Muscle layer of duodenum (tissue), 2 donors: ENCODE results near the gene GK.
"Not testable (repeated sequence)": the region's sequence is repeated elsewhere in the genome, so short reads cannot be mapped to it uniquely, and the experiment has no call there.

Source experiments
- H3K27ac ChIP-seq: one replicate; pipeline ENCODE4 v1.7.0; 2013; ENCODE audit warnings: mild to moderate bottlenecking, low read length
- H3K27me3 ChIP-seq: one replicate; pipeline ENCODE4 v1.7.0; 2013; ENCODE audit warnings: low read depth, mild to moderate bottlenecking, control low read depth, low read length
- H3K36me3 ChIP-seq, 2 donors: one replicate each; pipeline ENCODE4 v1.7.0; 2013; ENCODE audit warnings: low read length in 2 of 2, control low read depth in 1 of 2, mild to moderate bottlenecking in 1 of 2; ENCODE audit not compliant: insufficient read depth in 2 of 2, control insufficient read depth in 1 of 2
- H3K4me1 ChIP-seq, 2 donors: one replicate each; pipeline ENCODE4 v1.7.0; 2013; ENCODE audit warnings: low read length in 2 of 2, mild to moderate bottlenecking in 2 of 2, control low read depth in 1 of 2, moderate library complexity in 1 of 2; ENCODE audit not compliant: insufficient read depth in 2 of 2, control insufficient read depth in 1 of 2
- H3K4me3 ChIP-seq, 2 donors: one replicate each; pipeline ENCODE4 v1.7.0; 2013; ENCODE audit warnings: low read length in 2 of 2, low read depth in 1 of 2, mild to moderate bottlenecking in 1 of 2
- H3K9me3 ChIP-seq, 2 donors: one replicate each; pipeline ENCODE4 v1.7.0; 2013; ENCODE audit warnings: low read length in 2 of 2, control low read depth in 1 of 2, mild to moderate bottlenecking in 1 of 2; ENCODE audit not compliant: control insufficient read depth in 1 of 2
- donor health status: healthy.

Gene GK

DNA sequence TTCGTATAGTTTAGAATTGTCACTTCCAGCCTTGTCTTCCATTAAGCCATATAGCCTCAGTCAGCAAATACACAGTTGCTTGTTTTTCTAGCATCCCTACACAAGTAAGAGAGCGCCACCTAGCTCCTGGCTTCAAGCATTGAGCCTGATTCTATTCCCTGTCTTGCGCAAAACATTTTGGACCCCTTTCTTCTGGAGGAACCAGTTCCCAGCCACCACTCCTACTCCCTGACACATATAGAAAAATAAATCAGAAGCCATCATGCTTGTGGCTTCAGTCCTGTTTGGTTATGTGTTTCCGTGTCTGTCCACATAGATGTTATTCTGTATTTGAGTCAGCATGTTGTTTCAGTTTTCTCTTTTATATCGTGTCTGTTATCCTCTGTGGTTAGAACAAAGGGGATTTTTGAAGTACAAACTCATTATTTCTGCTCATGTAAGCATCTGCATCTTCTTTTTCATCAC lies 59.9 kb downstream of the GK start:
- Histone ChIP-seq H3K27ac (no peak overlapping the region), H3K27me3 (no peaks in the 10 kb centered on the region), H3K36me3 (peaks cover 0 to 4% of the 10 kb centered on the region in 2 donors), H3K4me3 (no peak overlapping the region), H3K9me3 (no peaks in the 10 kb centered on the region), H3K4me1 (no peaks in the 10 kb centered on the region)

DNA sequence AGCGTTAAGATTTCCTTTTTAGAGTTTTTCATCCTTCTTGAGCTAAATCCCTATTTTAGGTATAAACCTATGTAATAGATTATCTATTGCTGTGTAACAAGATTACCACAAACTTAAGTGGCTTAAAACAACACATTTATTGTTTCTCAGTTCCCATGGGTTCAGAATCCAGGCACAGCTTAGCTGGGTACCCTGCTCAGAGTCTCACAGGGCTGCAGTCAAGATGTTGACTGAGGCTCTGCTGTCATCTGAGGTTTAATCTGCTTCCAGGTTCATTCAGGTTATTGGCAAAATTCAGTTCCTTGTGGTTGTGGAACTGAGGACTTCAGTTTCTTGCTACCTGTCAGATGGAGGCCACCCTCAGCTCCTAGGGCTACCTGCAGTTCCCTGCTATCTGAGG lies 60.9 kb downstream of the GK start:
- no peak overlapping the region for H3K27ac ChIP-seq
- H3K4me3 ChIP-seq = no peak overlapping the region
- no peaks in the 10 kb centered on the region for H3K9me3 ChIP-seq
- no peaks in the 10 kb centered on the region for H3K4me1 ChIP-seq
- H3K27me3 ChIP-seq = no peaks in the 10 kb centered on the region
- peaks cover 0 to 4% of the 10 kb centered on the region in 2 donors for H3K36me3 ChIP-seq

DNA sequence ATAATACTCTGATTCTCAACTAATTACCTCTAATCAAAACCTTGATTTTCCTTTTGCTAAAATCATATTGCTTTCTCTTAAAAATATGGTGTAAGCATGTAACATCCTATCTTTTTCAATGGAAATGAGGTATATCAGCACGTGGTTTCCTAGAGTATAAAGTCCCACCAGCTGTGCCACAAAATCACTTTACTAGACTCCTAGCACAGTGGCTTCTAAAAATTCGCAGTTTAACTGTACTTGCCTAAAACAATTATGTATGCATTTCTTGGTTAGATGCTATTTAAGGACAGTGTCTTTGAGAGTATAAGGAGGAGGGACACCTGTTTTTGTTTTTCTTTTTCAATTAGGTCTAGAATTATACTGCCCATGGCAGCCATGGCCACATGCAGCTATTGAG lies 62.8 kb downstream of the GK start:
- H3K4me1 ChIP-seq = no peaks in the 10 kb centered on the region
- H3K27me3 ChIP-seq = no peaks in the 10 kb centered on the region
- H3K9me3 ChIP-seq = no peaks in the 10 kb centered on the region
- no peak overlapping the region for H3K4me3 ChIP-seq
- no peak overlapping the region for H3K27ac ChIP-seq
- peaks cover 0 to 3% of the 10 kb centered on the region in 2 donors for H3K36me3 ChIP-seq

DNA sequence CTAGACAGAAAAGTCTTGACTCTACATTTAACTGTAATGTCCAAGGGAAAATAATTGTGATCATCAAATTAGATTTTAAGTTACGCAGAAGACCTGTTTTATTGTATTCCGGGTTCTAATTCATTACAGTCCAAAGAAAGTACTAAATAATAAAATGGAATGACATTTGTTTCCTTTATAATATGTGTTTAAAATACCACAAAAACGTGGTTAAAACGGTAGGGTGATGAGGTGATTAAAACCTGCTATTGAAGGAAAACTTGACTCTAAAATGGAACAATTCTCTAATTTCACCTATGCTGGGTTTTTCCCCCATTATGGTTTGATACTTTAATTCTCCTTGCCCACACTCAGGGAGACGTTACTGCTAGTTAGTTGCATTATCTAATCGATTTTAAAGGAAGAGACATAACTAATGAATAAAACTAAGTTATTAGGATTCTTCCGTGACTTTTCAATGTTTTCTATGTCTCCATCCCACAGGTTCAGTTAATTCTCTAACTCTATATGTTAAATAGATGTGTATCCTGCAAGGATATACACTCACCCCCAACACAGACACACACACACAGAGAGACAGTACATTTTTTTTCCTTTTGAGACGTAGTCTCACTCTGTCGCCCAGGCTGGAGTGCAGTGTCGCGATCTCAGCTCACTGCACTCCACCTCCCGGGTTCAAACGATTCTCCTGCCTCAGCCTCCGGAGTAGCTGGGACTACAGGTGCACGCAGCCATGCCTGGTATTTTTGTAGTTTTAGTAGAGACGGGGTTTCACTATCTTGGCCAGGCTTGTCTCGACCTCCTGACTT lies 80.8 kb downstream of the GK start:
- Histone ChIP-seq H3K4me3 (no peak overlapping the region), H3K36me3 (no peaks in the 10 kb centered on the region), H3K9me3 (no peaks in the 10 kb centered on the region), H3K27me3 (no peaks in the 10 kb centered on the region), H3K4me1 (no peaks in the 10 kb centered on the region), H3K27ac (no peak overlapping the region)

DNA sequence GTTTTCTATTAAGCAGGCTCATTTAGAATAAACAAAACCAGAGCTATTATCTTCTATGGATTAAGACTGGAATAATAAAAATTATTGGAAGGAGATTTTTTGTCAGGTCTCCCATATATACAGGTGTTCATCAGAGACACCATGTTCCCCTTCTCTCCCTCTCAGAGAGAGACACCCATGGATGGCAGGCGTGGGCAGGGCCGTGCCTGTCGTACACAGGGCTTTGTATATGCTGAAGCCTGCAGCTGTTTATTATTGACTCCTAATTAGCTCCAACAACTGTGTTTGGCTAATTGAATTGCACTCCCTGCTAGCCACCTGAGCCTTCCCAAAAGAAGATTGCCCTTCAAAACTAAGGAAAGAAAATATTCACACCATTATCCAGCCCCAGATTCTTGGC lies 81.6 kb downstream of the GK start:
- Histone ChIP-seq H3K36me3 (no peaks in the 10 kb centered on the region), H3K4me3 (no peak overlapping the region), H3K9me3 (no peaks in the 10 kb centered on the region), H3K4me1 (no peaks in the 10 kb centered on the region), H3K27ac (no peak overlapping the region), H3K27me3 (no peaks in the 10 kb centered on the region)

DNA sequence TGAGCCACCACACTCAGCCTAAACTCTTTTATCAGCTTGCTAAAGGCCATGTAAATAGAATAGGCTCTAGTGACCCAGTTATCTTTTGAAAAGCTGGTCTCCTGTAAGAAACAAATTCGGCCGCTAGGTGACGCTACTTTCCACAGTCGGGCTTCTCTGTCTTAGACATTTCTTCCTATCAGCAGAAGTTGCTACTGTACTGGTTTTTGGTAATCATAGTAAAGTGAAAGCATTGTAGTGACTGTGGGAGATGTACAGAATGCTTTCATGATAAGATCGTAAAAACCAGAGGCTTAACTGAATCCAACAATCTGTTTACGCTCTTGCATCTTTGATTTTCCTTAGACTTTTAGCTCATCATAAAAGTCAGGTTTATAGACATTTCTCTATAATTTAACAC lies 82.6 kb downstream of the GK start:
- Histone ChIP-seq H3K36me3 (no peaks in the 10 kb centered on the region), H3K27ac (no peak overlapping the region), H3K4me1 (no peaks in the 10 kb centered on the region), H3K4me3 (no peak overlapping the region), H3K27me3 (no peaks in the 10 kb centered on the region), H3K9me3 (no peaks in the 10 kb centered on the region)

DNA sequence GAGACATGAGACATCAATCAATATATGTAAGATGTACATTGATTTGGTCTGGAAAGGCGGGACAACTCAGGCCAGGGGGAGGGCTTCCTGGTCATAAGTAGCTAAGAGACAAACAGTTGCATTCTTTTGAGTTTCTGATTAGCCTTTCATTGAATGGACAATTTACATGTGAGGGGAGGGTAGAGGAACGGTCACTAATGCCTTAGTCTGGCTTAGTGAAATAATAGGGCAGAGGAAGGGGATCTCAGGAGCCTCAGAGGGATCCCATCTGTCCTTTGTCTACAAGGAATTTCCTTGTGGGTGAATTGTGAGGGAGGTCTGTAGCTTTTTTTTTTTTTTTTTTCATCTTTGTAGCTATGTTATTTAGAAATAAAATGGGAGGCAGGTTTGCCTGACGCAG lies 88.3 kb downstream of the GK start:
- H3K27me3 ChIP-seq = no peaks in the 10 kb centered on the region
- H3K36me3 ChIP-seq = no peaks in the 10 kb centered on the region

DNA sequence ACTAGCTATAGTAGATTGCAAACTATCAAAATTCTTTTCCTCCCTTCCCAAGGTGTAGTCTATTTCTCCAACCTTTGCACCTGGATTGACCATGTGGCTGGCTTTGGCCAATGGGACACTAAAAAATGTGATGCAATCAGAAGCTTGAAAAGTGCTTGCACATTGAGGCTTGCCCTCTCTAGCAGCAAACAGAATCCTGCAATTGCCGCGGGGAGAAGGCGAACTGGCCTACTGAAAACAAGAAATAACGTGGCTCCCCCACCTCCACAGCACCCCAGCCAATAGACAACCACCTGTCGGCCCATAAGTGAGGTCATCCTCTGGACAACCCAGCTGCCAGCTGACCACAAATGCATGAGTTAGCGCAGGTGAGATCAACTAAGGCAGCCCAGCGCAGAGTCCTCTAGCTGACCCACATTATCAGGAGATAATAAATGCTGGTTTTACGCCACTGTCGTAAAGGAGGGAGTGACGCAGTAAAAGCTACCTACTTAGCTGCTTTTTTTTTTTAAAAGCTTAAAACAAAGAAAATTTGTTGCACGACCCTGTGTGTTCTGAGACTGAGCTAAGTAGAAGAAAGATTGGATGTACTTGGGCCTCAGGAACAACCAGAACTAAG lies 95.2 kb downstream of the GK start:
- H3K4me1 ChIP-seq = no peaks in the 10 kb centered on the region
- no peak overlapping the region for H3K27ac ChIP-seq
- no peak overlapping the region for H3K4me3 ChIP-seq
- no peaks in the 10 kb centered on the region for H3K27me3 ChIP-seq
- H3K36me3 ChIP-seq = no peaks in the 10 kb centered on the region
- no peaks in the 10 kb centered on the region for H3K9me3 ChIP-seq

More for the DNA sequence above, 88.3 kb downstream of the GK start:
- Histone ChIP-seq H3K4me1 (no peaks in the 10 kb centered on the region), H3K9me3 (no peaks in the 10 kb centered on the region), H3K27ac (no peak overlapping the region), H3K4me3 (no peak overlapping the region)

DNA sequence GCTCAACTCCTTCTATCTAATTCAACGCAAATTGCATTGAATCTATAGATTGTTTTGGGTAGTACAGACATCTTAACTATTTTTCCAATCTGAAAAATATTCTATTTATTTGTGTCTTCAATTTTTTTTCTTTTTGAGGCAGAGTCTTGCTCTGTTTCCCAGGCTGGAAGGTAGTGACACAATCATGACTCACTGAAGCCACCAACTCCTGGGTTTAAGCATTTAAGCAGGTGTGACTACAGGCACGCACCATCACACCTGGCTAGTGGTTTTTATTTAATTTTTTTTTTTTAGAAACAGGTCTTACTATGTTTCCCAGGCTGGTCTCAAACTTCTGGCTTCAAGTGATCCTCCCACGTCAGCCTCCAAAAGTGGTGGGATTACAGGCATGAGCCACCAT lies 98.3 kb downstream of the GK start:
- H3K36me3 ChIP-seq = no peaks in the 10 kb centered on the region
- no peaks in the 10 kb centered on the region for H3K27me3 ChIP-seq

DNA sequence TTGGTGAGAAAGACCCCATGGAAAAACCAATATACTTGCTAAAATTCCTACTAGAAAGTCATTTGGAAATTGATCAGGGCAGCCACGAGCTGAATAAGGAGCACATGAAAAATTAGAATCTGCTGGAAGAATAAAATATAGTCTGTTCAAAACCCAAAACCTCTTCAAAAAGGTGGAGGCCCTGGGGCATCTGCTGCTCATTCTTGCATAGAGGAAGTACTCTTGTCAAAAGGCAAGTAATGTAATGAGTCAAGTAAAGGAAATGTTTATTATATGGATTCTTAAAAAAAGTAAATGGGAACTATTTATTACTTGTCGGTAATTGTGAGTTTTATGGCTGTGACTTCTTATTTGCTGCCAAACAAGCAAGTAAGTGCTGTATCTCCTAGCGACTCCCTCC lies 109.5 kb downstream of the GK start:
- H3K4me3 ChIP-seq = no peak overlapping the region

More for the DNA sequence above, 98.3 kb downstream of the GK start:
- H3K9me3 ChIP-seq = no peaks in the 10 kb centered on the region
- H3K4me1 ChIP-seq = no peaks in the 10 kb centered on the region
- H3K4me3 ChIP-seq = no peak overlapping the region
- H3K27ac ChIP-seq = no peak overlapping the region

DNA sequence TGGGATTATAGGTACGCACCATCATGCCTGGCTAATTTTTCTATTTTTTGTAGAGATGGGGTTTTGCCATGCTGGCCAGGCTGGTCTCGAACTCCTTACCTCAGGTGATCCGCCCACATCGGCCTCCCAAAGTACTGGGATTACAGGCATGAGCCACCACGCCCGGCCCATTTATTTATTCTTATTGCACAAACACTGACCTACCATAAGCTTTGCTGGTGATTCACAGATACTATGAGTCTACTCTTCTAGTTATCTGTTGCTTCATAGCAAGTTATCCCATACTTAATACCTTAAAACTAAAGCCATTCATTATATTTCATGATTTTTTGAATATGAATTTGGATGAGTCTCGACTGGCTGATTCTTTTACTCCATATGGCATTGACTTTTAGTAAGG lies 120.5 kb downstream of the GK start:
- not testable (repeated sequence) for H3K4me1 ChIP-seq, H3K27ac ChIP-seq, H3K9me3 ChIP-seq, H3K36me3 ChIP-seq, H3K27me3 ChIP-seq, H3K4me3 ChIP-seq

More for the DNA sequence above, 109.5 kb downstream of the GK start:
- Histone ChIP-seq H3K4me1 (no peaks in the 10 kb centered on the region), H3K9me3 (no peaks in the 10 kb centered on the region), H3K36me3 (no peaks in the 10 kb centered on the region), H3K27me3 (no peaks in the 10 kb centered on the region), H3K27ac (no peak overlapping the region)
